Activated T-helper 1 cell treated with anti-CD3 and anti-CD28 coated beads, Interleukin-12 subunit alpha, Interleukin-12 subunit beta, Interleukin-2, Interleukin-4 antibody, amounts not matched to agents 30 ng/mL and 10 ng/mL and 1 ng/mL, durations not matched to agents 14 hours and 24 hours and 36 hours (primary cell): ENCODE measurements around the gene AHNAK2. TPM values are rescaled to one million over a fixed set of nuclear protein-coding genes. Genes with fewer than 3 reads are reported as not detected.
"Not testable (repeated sequence)": the region's sequence is repeated elsewhere in the genome, so short reads cannot be mapped to it uniquely, and the experiment has no call there.

Source experiments
- DNase-seq: peaks from one replicate; pipeline ENCODE4 v3.0.0; 2021; ENCODE audit warnings: low spot score
- H3K27ac Mint-ChIP-seq: one replicate; pipeline ENCODE4 v1.8.0; 2021; ENCODE audit warnings: mild to moderate bottlenecking, mixed read lengths
- H3K27me3 Mint-ChIP-seq: one replicate; pipeline ENCODE4 v1.8.0; 2022; ENCODE audit warnings: mild to moderate bottlenecking, moderate library complexity, mixed read lengths; ENCODE audit not compliant: insufficient read depth
- H3K36me3 Mint-ChIP-seq: one replicate; pipeline ENCODE4 v1.8.0; 2021; ENCODE audit warnings: low read depth, mixed read lengths
- H3K4me1 Mint-ChIP-seq: one replicate; pipeline ENCODE4 v1.8.0; 2021; ENCODE audit warnings: low read depth, mixed read lengths
- H3K4me3 Mint-ChIP-seq: one replicate; pipeline ENCODE4 v1.8.0; 2021; ENCODE audit warnings: mild to moderate bottlenecking, moderate library complexity, mixed read lengths
- H3K9me3 Mint-ChIP-seq: one replicate; pipeline ENCODE4 v1.8.0; 2021; ENCODE audit warnings: mixed read lengths
- intact Hi-C: fragments of 100-400 bp; cut with micrococcal nuclease; formaldehyde crosslinking; loops from one replicate; pipeline ENCODE4 v1.15.1; 2024
- total RNA-seq: library from RNA; stranded (reverse); gene quantifications from 2 replicates; pipeline ENCODE4 v1.2.3, GENCODE V29; 2022

The AHNAK2 gene
- total RNA-seq, 1 donor from 2014 or later = 0.05 TPM

GRCh38 chr14:104945986-104946965, 31.9 kb downstream of the AHNAK2 start:
- H3K4me3 Mint-ChIP-seq, H3K36me3 Mint-ChIP-seq, H3K4me1 Mint-ChIP-seq, H3K27me3 Mint-ChIP-seq, DNase-seq, H3K27ac Mint-ChIP-seq, intact Hi-C loops, H3K9me3 Mint-ChIP-seq: not testable (repeated sequence)

GRCh38 chr14:104945266-104945665, 32.9 kb downstream of the AHNAK2 start:
- intact Hi-C loops, H3K27ac Mint-ChIP-seq: not testable (repeated sequence)

GRCh38 chr14:104944436-104945205, 33.6 kb downstream of the AHNAK2 start:
- H3K4me1 Mint-ChIP-seq, intact Hi-C loops, DNase-seq, H3K4me3 Mint-ChIP-seq, H3K27ac Mint-ChIP-seq, H3K36me3 Mint-ChIP-seq, H3K27me3 Mint-ChIP-seq, H3K9me3 Mint-ChIP-seq: not testable (repeated sequence)

More at GRCh38 chr14:104945266-104945665, 32.9 kb downstream of the AHNAK2 start:
- H3K4me1 Mint-ChIP-seq, H3K9me3 Mint-ChIP-seq, DNase-seq, H3K36me3 Mint-ChIP-seq, H3K27me3 Mint-ChIP-seq, H3K4me3 Mint-ChIP-seq: not testable (repeated sequence)

GRCh38 chr14:104944016-104944308, 34.2 kb downstream of the AHNAK2 start:
- H3K9me3 Mint-ChIP-seq, H3K4me1 Mint-ChIP-seq, H3K27me3 Mint-ChIP-seq, H3K27ac Mint-ChIP-seq, intact Hi-C loops, H3K4me3 Mint-ChIP-seq, H3K36me3 Mint-ChIP-seq, DNase-seq: not testable (repeated sequence)

GRCh38 chr14:104943216-104944015, 34.8 kb downstream of the AHNAK2 start:
- H3K27me3 Mint-ChIP-seq, H3K9me3 Mint-ChIP-seq, H3K4me1 Mint-ChIP-seq, H3K4me3 Mint-ChIP-seq, H3K27ac Mint-ChIP-seq, DNase-seq, H3K36me3 Mint-ChIP-seq: not testable (repeated sequence)
- intact Hi-C loops = loop anchor here (1.0 kb wide), 1 partner anchor 19 kb away; the partner anchor contains the start of gene PLD4

GRCh38 chr14:104942586-104942985, 35.6 kb downstream of the AHNAK2 start:
- H3K27ac Mint-ChIP-seq = no peak overlapping the region

GRCh38 chr14:104941508-104942365, 36.4 kb downstream of the AHNAK2 start:
- Mint-ChIP-seq H3K36me3 (no peaks in the 10 kb centered on the region), H3K27ac (no peak overlapping the region), H3K9me3 (no peaks in the 10 kb centered on the region), H3K4me1 (no peaks in the 10 kb centered on the region), H3K27me3 (peaks cover 6% of the 10 kb centered on the region), H3K4me3 (no peak overlapping the region)
- intact Hi-C loops = no loop called here
- no peak for DNase-seq

More at GRCh38 chr14:104942586-104942985, 35.6 kb downstream of the AHNAK2 start:
- no peak overlapping the region for H3K4me3 Mint-ChIP-seq
- no peak for DNase-seq
- no peaks in the 10 kb centered on the region for H3K4me1 Mint-ChIP-seq
- intact Hi-C loops = no loop called here
- H3K27me3 Mint-ChIP-seq = peaks cover 4% of the 10 kb centered on the region
- no peaks in the 10 kb centered on the region for H3K36me3 Mint-ChIP-seq
- no peaks in the 10 kb centered on the region for H3K9me3 Mint-ChIP-seq

- peaks cover 6% of the 10 kb centered on the region for H3K27me3 Mint-ChIP-seq
- H3K9me3 Mint-ChIP-seq = no peaks in the 10 kb centered on the region
- no peaks in the 10 kb centered on the region for H3K36me3 Mint-ChIP-seq
- intact Hi-C loops = no loop called here
- no peak for DNase-seq
- H3K27ac Mint-ChIP-seq = no peak overlapping the region
- no peaks in the 10 kb centered on the region for H3K4me1 Mint-ChIP-seq
- no peak overlapping the region for H3K4me3 Mint-ChIP-seq
These were observed 37.5 kb downstream of the AHNAK2 start for GRCh38 chr14:104940526-104941150.

GRCh38 chr14:104939666-104940410, 38.3 kb downstream of the AHNAK2 start:
- H3K4me3 Mint-ChIP-seq = no peak overlapping the region
- peaks cover 6% of the 10 kb centered on the region for H3K27me3 Mint-ChIP-seq
- intact Hi-C loops = no loop called here
- H3K4me1 Mint-ChIP-seq = no peaks in the 10 kb centered on the region
- no peaks in the 10 kb centered on the region for H3K36me3 Mint-ChIP-seq
- H3K9me3 Mint-ChIP-seq = no peaks in the 10 kb centered on the region
- H3K27ac Mint-ChIP-seq = no peak overlapping the region
- DNase-seq = no peak

GRCh38 chr14:104938960-104939359, 39.2 kb downstream of the AHNAK2 start:
- Mint-ChIP-seq H3K36me3 (peaks cover 2% of the 10 kb centered on the region), H3K4me3 (no peak overlapping the region), H3K4me1 (peaks cover 5% of the 10 kb centered on the region), H3K27ac (no peak overlapping the region), H3K9me3 (no peaks in the 10 kb centered on the region), H3K27me3 (peaks cover 11% of the 10 kb centered on the region)
- intact Hi-C loops = no loop called here
- DNase-seq = no peak

- H3K36me3 Mint-ChIP-seq = peaks cover 2% of the 10 kb centered on the region
- H3K4me1 Mint-ChIP-seq = peaks cover 5% of the 10 kb centered on the region
- no peak overlapping the region for H3K4me3 Mint-ChIP-seq
- peaks cover 11% of the 10 kb centered on the region for H3K27me3 Mint-ChIP-seq
- H3K9me3 Mint-ChIP-seq = no peaks in the 10 kb centered on the region
- no peak for DNase-seq
- intact Hi-C loops = no loop called here
- H3K27ac Mint-ChIP-seq = no peak overlapping the region
These were observed 39.7 kb downstream of the AHNAK2 start for GRCh38 chr14:104938436-104938835.
